Measurements from ENCODE around the gene LRP6.
"Not testable (repeated sequence)": the region's sequence is repeated elsewhere in the genome, so short reads cannot be mapped to it uniquely, and the experiment has no call there.

DNA sequence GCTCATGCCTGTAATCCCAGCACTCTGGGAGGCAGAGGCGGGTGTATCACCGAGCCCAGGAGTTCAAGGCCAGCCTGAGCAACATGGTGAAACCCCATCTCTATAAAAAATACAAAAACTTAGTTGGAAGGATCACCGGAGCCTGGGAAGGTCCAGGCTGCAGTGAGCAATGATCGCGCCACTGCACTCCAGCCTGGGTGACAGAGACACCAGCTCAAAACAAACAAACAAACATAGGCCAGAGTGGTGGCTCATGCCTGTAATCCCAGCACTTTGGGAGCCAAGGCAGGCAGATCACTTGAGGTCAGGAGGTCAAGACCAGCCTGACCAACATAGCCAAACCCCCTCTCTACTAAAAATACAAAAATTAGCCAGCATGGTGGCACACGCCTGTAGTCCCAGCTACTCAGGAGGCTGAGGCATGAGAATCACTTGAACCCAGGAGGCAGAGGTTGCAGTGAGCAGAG lies 10.5 kb downstream of the LRP6 start:
- not testable (repeated sequence) for TF ChIP-seq KDM5A (IDR thresholded peaks at IDR 0.05; ENCODE audit: low read length); POLR2A (IDR thresholded peaks at IDR 0.05; ENCODE audit: control extremely low read depth in 1 of 2, low read depth in 2 of 2, low read length in 2 of 2); EZH2 (IDR thresholded peaks at IDR 0.05; ENCODE audit: low read depth, low read length, severe bottlenecking); MAFK (IDR thresholded peaks at IDR 0.05; ENCODE audit: low read depth, low read length); SIRT6 (IDR thresholded peaks at IDR 0.05; ENCODE audit: low read length); EP300 (IDR thresholded peaks at IDR 0.05; ENCODE audit: borderline replicate concordance in 1 of 2, low read depth in 2 of 2, low read length in 2 of 2); MAX (IDR thresholded peaks at IDR 0.05); TEAD4 (IDR thresholded peaks at IDR 0.05; ENCODE audit: low read depth, low read length); GABPA (IDR thresholded peaks at IDR 0.05; ENCODE audit: borderline replicate concordance, insufficient read depth, low read length)
- TF ChIP-seq, protein P1, sequence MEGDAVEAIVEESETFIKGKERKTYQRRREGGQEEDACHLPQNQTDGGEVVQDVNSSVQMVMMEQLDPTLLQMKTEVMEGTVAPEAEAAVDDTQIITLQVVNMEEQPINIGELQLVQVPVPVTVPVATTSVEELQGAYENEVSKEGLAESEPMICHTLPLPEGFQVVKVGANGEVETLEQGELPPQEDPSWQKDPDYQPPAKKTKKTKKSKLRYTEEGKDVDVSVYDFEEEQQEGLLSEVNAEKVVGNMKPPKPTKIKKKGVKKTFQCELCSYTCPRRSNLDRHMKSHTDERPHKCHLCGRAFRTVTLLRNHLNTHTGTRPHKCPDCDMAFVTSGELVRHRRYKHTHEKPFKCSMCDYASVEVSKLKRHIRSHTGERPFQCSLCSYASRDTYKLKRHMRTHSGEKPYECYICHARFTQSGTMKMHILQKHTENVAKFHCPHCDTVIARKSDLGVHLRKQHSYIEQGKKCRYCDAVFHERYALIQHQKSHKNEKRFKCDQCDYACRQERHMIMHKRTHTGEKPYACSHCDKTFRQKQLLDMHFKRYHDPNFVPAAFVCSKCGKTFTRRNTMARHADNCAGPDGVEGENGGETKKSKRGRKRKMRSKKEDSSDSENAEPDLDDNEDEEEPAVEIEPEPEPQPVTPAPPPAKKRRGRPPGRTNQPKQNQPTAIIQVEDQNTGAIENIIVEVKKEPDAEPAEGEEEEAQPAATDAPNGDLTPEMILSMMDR (IDR thresholded peaks at IDR 0.05; ENCODE audit: control extremely low read depth in 1 of 3, insufficient read depth in 1 of 3, low read depth in 1 of 3, low read length in 3 of 3): not testable (repeated sequence)

All from H1 (cell line).